Left kidney (tissue), 2 donors: ENCODE measurements around the gene ACOX3. TPM values are rescaled to one million over a fixed set of nuclear protein-coding genes. Genes with fewer than 3 reads are reported as not detected.

Experiments
- DNase-seq: peaks from one replicate; pipeline ENCODE4 v3.0.0-alpha.2; 2013
- polyA plus RNA-seq: library from polyadenylated mRNA; unstranded; fragments of 120-200 nt; gene quantifications from one replicate; pipeline ENCODE4 v1.2.1, GENCODE V29; 2013; ENCODE audit not compliant: insufficient read length

The ACOX3 gene
- polyA plus RNA-seq, 1 donor = 17.1 TPM

- DNase-seq = no peak
Observed at GRCh38 chr4:8468746-8469535, 28.4 kb upstream of the ACOX3 start.

- no peak for DNase-seq
Observed at GRCh38 chr4:8467016-8467415, 26.5 kb upstream of the ACOX3 start.

GRCh38 chr4:8465615-8466611 is 25.4 kb upstream of the ACOX3 start:
- DNase-seq = no peak

- DNase-seq = no peak
Observed at GRCh38 chr4:8464381-8464780, 23.9 kb upstream of the ACOX3 start.

- no peak for DNase-seq
Observed at GRCh38 chr4:8463811-8464210, 23.3 kb upstream of the ACOX3 start.

GRCh38 chr4:8461616-8462015 is 21.1 kb upstream of the ACOX3 start:
- DNase-seq = no peak

- no peak for DNase-seq
Observed at GRCh38 chr4:8461086-8461485, 20.6 kb upstream of the ACOX3 start.

GRCh38 chr4:8459867-8460445 is 19.4 kb upstream of the ACOX3 start:
- DNase-seq = no peak

GRCh38 chr4:8457646-8458252 is 17.2 kb upstream of the ACOX3 start:
- DNase-seq = no peak

- no peak for DNase-seq
Observed at GRCh38 chr4:8453957-8454356, 13.4 kb upstream of the ACOX3 start.

- DNase-seq = no peak
Observed at GRCh38 chr4:8451440-8452182, 11.1 kb upstream of the ACOX3 start.

GRCh38 chr4:8446122-8446521 is 5.6 kb upstream of the ACOX3 start:
- DNase-seq = no peak

- no peak for DNase-seq
Observed at GRCh38 chr4:8443801-8444200, 3.3 kb upstream of the ACOX3 start.

GRCh38 chr4:8442596-8443358 is 2.3 kb upstream of the ACOX3 start:
- DNase-seq = no peak

GRCh38 chr4:8441499-8442091 is 1.1 kb upstream of the ACOX3 start:
- no peak for DNase-seq

GRCh38 chr4:8439914-8440491 is 520 bp downstream of the ACOX3 start:
- no peak for DNase-seq

- DNase-seq = no peak
Observed at GRCh38 chr4:8439168-8439567, 1.4 kb downstream of the ACOX3 start.

- DNase-seq = peak; percentile 12
Observed at GRCh38 chr4:8438743-8439142, 1.8 kb downstream of the ACOX3 start.

GRCh38 chr4:8437281-8437680 is 3.2 kb downstream of the ACOX3 start:
- no peak for DNase-seq

- no peak for DNase-seq
Observed at GRCh38 chr4:8435656-8436121, 4.8 kb downstream of the ACOX3 start.
